ACC112 (cell line): Measurements from ENCODE around the gene SLC9A8.

ENCODE experiments used
- H2AFZ ChIP-seq: fragments of 200-600 bp; sonication (generic); one replicate; pipeline ENCODE4 v1.6.0; 2017; ENCODE audit warnings: antibody characterized with exemption, low read length; ENCODE audit not compliant: unreplicated experiment
- H3K27ac ChIP-seq: fragments of 200-600 bp; sonication (generic); 2 replicates; pipeline ENCODE4 v1.5.1; 2014; ENCODE audit warnings: low read depth, mild to moderate bottlenecking, antibody characterized with exemption, low read length, moderate library complexity
- H3K27me3 ChIP-seq: fragments of 200-600 bp; sonication (generic); 2 replicates; pipeline ENCODE4 v1.6.1; 2014; ENCODE audit warnings: mild to moderate bottlenecking, antibody characterized with exemption, low read length, moderate library complexity, mixed read lengths; ENCODE audit not compliant: insufficient read depth
- H3K36me3 ChIP-seq: fragments of 200-600 bp; sonication (generic); 2 replicates; pipeline ENCODE4 v1.6.1; 2016; ENCODE audit warnings: mild to moderate bottlenecking, antibody characterized with exemption, low read length, moderate library complexity, mixed read lengths; ENCODE audit not compliant: insufficient read depth
- H3K4me1 ChIP-seq: fragments of 200-600 bp; sonication (generic); one replicate; pipeline ENCODE4 v1.6.1; 2016; ENCODE audit warnings: low read length, mixed read lengths; ENCODE audit not compliant: insufficient read depth, unreplicated experiment, control insufficient read depth
- H3K4me3 ChIP-seq: fragments of 200-600 bp; sonication (generic); 2 replicates; pipeline ENCODE4 v1.5.1; 2014; ENCODE audit warnings: mild to moderate bottlenecking, low read depth, low read length
- H3K79me2 ChIP-seq: fragments of 200-600 bp; sonication (generic); one replicate; pipeline ENCODE4 v1.6.0; 2016; ENCODE audit warnings: low read length; ENCODE audit not compliant: control insufficient read depth, unreplicated experiment, insufficient read depth

Gene SLC9A8

DNA sequence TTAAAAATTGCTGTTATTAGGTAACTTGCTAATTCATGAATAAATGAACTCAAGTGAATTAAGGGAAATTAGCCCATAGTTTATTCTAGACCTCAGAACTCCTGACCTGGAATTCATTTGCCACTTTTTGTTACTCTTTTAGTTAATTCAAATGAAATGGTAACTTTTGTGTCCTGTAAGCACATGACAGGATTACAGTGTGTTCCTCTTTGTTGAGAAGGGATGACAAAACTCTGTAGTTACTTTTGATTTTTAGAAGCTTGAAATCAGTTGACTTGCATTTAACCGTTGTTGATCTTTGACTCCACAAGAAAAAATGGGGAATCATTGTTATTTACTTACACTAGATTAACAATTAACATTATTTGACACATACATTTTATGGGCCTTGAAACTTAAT lies 6.2 kb downstream of the SLC9A8 start:
- Histone ChIP-seq H2AFZ (no peak overlapping the region), H3K36me3 (peaks cover 20% of the 10 kb centered on the region), H3K4me3 (no peak overlapping the region), H3K27ac (no peak overlapping the region), H3K4me1 (peaks cover 17% of the 10 kb centered on the region), H3K27me3 (no peaks in the 10 kb centered on the region), H3K79me2 (peaks cover 8% of the 10 kb centered on the region)

DNA sequence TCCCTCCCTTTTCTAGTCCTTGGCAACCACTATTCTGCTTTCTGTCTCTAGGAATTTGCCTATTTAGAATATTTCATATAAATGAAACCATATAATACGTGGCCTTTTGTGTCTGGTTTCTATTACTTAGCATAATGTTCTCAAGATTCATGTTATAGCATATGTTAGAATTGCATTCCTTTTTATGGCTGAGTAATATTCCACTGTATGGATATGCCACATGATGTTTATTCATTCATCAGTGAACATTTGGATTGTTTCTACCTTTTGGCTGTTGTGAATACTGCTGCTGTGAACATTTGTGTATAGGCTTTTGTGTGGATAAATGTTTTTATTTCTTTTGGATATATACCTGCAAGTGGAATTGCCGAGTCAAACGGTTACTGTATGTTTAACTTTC lies 7.1 kb downstream of the SLC9A8 start:
- H3K27me3 ChIP-seq = no peaks in the 10 kb centered on the region
- no peak overlapping the region for H3K4me3 ChIP-seq
- H3K79me2 ChIP-seq = no peaks in the 10 kb centered on the region
- no peak overlapping the region for H3K27ac ChIP-seq
- peaks cover 22% of the 10 kb centered on the region for H3K36me3 ChIP-seq
- no peak overlapping the region for H2AFZ ChIP-seq
- H3K4me1 ChIP-seq = peaks cover 8% of the 10 kb centered on the region

GRCh38 chr20:49821381-49821780 lies 8.8 kb downstream of the SLC9A8 start:
- Histone ChIP-seq H2AFZ (no peak overlapping the region), H3K4me1 (peaks cover 7% of the 10 kb centered on the region), H3K27me3 (no peaks in the 10 kb centered on the region), H3K27ac (no peak overlapping the region), H3K79me2 (no peaks in the 10 kb centered on the region), H3K4me3 (no peak overlapping the region), H3K36me3 (peaks cover 22% of the 10 kb centered on the region)

DNA sequence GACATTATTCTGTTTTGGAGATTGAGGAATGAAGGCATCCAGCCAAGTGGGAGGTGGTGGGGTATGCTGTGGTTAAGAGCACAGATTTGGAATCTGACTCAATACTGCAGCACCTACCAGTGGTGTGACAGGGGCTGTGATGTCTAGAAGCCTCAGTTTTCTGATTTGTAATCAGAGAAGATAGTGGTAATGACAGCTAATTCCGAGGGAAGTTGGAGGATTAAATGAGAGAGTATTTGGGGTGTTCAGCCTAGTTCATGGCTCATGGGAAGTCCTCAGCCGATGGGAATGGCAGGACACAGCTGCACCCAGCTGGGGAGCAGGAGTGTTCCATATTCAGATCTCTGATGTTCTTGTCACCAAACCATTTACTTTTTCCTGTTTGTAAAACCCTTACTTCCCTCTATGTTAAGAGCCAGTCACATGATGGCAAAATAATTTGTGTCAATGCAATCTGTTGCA lies 9.3 kb downstream of the SLC9A8 start:
- H2AFZ ChIP-seq = no peak overlapping the region
- H3K27me3 ChIP-seq = no peaks in the 10 kb centered on the region
- no peak overlapping the region for H3K4me3 ChIP-seq
- H3K79me2 ChIP-seq = no peaks in the 10 kb centered on the region
- peaks cover 7% of the 10 kb centered on the region for H3K4me1 ChIP-seq
- H3K36me3 ChIP-seq = peaks cover 22% of the 10 kb centered on the region
- H3K27ac ChIP-seq = no peak overlapping the region

DNA sequence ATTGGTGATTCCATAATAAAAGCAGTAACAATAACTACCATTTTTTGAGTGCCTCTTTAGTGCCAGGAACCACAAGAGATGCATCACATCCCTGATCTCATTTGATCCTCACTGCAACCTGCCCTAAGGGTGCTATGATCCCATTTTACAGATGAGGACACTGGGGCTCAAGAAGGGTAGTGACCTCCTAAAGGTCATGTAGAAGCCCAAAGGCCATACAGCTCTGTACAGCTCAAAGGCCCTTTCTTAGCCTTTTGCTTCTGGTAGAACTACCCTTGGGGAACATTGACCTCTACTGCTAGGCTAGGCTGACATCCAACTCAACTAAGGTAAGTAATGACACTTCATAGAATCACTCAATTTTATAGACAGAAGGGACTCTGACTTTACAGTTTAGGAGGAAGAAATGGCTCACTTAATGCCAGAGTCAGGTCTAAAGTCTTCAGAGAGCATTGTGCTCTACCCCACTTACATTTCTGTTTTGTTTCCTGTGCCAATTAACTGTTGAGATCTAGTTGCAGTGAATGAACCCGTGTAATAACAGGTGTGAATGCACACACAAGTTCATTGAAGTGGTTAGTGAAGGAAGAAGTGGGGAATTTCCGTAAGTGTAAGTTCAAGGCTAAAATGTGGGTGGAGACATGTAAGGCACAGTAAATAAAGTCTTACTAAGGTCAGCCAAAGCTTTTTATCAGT lies 10.7 kb downstream of the SLC9A8 start:
- H3K27ac ChIP-seq = no peak overlapping the region
- no peak overlapping the region for H2AFZ ChIP-seq
- H3K36me3 ChIP-seq = peaks cover 22% of the 10 kb centered on the region
- H3K79me2 ChIP-seq = no peaks in the 10 kb centered on the region
- no peak overlapping the region for H3K4me3 ChIP-seq
- H3K4me1 ChIP-seq = peaks cover 7% of the 10 kb centered on the region
- H3K27me3 ChIP-seq = no peaks in the 10 kb centered on the region

DNA sequence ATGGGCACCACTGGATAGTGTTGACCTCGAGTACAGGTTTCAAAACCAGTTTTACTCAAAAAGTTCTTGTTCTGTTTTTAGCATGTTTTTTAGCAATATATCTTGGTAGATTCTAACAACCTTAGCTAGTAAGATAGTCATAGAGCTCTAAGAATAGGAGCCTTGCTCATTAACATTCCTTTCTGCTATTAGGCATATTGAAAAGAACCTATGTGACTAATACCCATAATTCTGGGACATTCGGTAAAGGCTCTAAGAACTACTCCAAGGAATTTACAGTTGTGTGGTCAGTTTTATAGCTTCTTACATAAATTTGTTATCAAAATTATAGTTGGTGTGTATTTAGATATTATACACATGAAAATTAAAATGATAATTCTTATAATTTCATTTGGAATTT lies 11.6 kb downstream of the SLC9A8 start:
- Histone ChIP-seq H3K36me3 (peaks cover 16% of the 10 kb centered on the region), H3K27ac (no peak overlapping the region)

GRCh38 chr20:49825521-49826033 lies 12.9 kb downstream of the SLC9A8 start:
- Histone ChIP-seq H3K27ac (no peak overlapping the region), H3K4me3 (no peak overlapping the region), H3K27me3 (no peaks in the 10 kb centered on the region), H2AFZ (no peak overlapping the region), H3K36me3 (peaks cover 9% of the 10 kb centered on the region; the same call in 1 of the 2 replicates), H3K4me1 (peaks cover 7% of the 10 kb centered on the region), H3K79me2 (no peaks in the 10 kb centered on the region)

More for the DNA sequence above, 11.6 kb downstream of the SLC9A8 start:
- H3K27me3 ChIP-seq = no peaks in the 10 kb centered on the region
- H2AFZ ChIP-seq = no peak overlapping the region
- H3K4me3 ChIP-seq = no peak overlapping the region
- H3K79me2 ChIP-seq = no peaks in the 10 kb centered on the region
- H3K4me1 ChIP-seq = peaks cover 7% of the 10 kb centered on the region

DNA sequence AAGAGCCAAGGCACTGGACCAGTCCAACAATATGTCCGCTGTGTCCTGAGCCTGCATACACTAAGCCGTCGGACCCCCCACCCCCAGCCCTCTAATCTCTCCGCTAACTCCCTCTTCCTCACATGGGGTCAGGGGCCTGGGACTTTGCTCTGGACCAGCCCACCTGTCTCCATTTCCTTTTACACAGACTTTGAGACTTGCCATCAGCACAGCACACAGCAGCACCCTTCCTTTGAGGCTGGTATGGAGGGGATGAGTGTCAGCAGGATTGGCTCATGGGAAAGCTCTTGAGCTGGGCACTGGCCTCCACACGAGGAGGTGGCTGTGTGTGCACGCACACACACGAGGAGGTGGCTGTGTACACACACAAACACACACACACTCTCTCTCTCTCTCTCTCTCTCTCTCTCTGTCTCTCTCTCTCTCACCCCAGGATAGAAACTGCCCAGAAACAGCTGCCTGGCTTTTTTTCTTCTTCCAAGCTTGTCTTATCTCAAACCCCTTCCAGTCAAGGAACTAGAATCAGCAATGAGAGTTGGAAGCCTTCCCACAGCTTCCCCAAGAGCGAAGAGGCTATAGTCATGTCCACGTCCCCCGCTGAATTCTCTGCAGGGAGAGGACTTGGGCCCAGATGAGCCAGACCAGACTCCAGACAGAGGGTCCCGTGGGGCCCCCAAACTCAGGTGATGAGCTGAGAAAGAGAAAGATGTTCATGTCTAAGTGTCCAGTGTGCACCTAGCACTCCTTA lies 18.6 kb downstream of the SLC9A8 start:
- Histone ChIP-seq H3K79me2 (no peaks in the 10 kb centered on the region), H3K4me3 (no peak overlapping the region), H3K36me3 (no peaks in the 10 kb centered on the region), H3K4me1 (peaks cover 6% of the 10 kb centered on the region), H2AFZ (no peak overlapping the region), H3K27ac (no peak overlapping the region), H3K27me3 (no peaks in the 10 kb centered on the region)

DNA sequence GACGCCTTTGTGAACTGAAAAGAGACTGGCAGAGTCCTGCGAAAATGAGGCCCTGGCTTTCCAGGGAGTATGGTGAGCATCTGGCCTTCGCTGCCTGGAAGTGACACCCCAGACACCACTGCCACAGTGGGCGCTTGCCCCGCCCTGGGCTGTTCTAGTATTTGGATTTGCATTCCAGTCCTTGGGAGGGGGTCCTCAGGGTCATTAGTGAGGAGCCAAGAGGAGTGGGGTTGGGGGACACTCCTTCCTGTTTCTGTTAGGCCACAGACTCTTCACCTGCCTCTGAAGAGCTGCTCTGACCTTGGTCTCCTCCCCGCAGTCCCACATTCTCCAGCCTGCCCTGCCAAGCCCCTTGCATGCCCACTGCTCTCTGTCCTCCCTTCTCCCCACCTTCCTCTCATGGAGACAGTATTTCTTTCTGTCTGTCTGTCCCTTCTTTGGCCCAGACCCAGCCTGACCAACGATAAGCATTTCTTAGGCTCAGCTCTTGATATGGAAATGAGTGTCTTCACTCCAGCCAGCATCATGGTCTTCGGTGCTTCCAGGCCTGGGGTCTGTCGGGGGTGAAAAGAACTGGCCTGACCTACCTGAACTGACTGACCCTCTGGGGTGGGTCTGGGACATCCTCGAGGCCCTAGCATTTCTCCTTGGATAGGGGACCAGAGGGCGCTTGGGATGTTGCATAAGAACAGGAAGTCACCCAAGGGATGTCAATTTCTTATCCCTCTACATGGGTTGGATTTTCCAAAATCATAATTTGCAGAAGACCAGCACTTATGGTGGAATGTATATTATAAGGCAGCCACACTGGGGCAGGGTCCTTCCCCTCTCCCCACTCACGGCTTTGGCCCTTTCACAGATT lies 19.4 kb downstream of the SLC9A8 start:
- H3K36me3 ChIP-seq = no peaks in the 10 kb centered on the region
- no peak overlapping the region for H3K4me3 ChIP-seq
- H2AFZ ChIP-seq = no peak overlapping the region
- no peaks in the 10 kb centered on the region for H3K79me2 ChIP-seq
- no peaks in the 10 kb centered on the region for H3K27me3 ChIP-seq
- no peak overlapping the region for H3K27ac ChIP-seq
- peaks cover 6% of the 10 kb centered on the region for H3K4me1 ChIP-seq

- no peaks in the 10 kb centered on the region for H3K27me3 ChIP-seq
- no peaks in the 10 kb centered on the region for H3K79me2 ChIP-seq
- H3K27ac ChIP-seq = no peak overlapping the region
- no peak overlapping the region for H3K4me3 ChIP-seq
- H2AFZ ChIP-seq = no peak overlapping the region
- H3K4me1 ChIP-seq = peaks cover 6% of the 10 kb centered on the region
- no peaks in the 10 kb centered on the region for H3K36me3 ChIP-seq
Measured at GRCh38 chr20:49832632-49833327, 20.2 kb downstream of the SLC9A8 start.
